Esophagus muscularis mucosa (tissue), 4 donors: ENCODE data around the gene ETDC. TPM values are rescaled to one million over a fixed set of nuclear protein-coding genes. Genes with fewer than 3 reads are reported as not detected.
A peak's percentile ranks its signal among the peaks of the same experiment; 100 is the strongest.

ENCODE experiments used
- DNase-seq: peaks from one replicate; pipeline ENCODE4 v3.0.0-alpha.2; 2017; ENCODE audit errors: extremely low spot score
- H3K27ac ChIP-seq, 4 donors: fragments of 200-600 bp; sonication (generic); replicated peaks in 1 of 4; 1 replicate in 3 of 4; 2 replicates in 1 of 4; pipeline ENCODE4 v1.5.1; 2016 to 2019; ENCODE audit warnings: mild to moderate bottlenecking in 1 of 4
- H3K27me3 ChIP-seq, 4 donors: fragments of 200-600 bp; sonication (generic); one replicate each; pipeline versions ENCODE4 v1.5.1 to v1.6.0; 2016 to 2019
- H3K36me3 ChIP-seq, 4 donors: fragments of 200-600 bp; sonication (generic); one replicate each; pipeline ENCODE4 v1.5.1; 2016 to 2019
- H3K4me1 ChIP-seq, 4 donors: fragments of 200-600 bp; sonication (generic); one replicate each; pipeline ENCODE4 v1.5.1; 2016 to 2019
- H3K4me3 ChIP-seq, 4 donors: fragments of 200-600 bp; sonication (generic); 1 replicate in 2 of 4; 2 replicates in 2 of 4; pipeline ENCODE4 v1.5.1; 2016 to 2019; ENCODE audit warnings: mild to moderate bottlenecking in 4 of 4, moderate library complexity in 1 of 4
- H3K9me3 ChIP-seq, 4 donors: fragments of 200-600 bp; sonication (generic); 1 replicate in 3 of 4; 2 replicates in 1 of 4; pipeline ENCODE4 v1.5.1; 2016 to 2019
- CTCF ChIP-seq, 3 experiments: fragments of 200-600 bp in 2 of 3; fragments of 450-650 bp in 1 of 3; sonication (generic) in 2 of 3; IDR thresholded peaks; one replicate each; pipeline ENCODE4 v1.5.1; 2017 to 2019; ENCODE audit warnings: antibody characterized with exemption in 3 of 3, mild to moderate bottlenecking in 2 of 3, moderate library complexity in 1 of 3
- EP300 ChIP-seq: sonication (generic); formaldehyde crosslinking; IDR thresholded peaks from one replicate; pipeline ENCODE4 v1.6.1; 2017; ENCODE audit warnings: antibody characterized with exemption
- POLR2A ChIP-seq: fragments of 450-650 bp; IDR thresholded peaks from one replicate; pipeline ENCODE4 v1.6.1; 2017; ENCODE audit warnings: antibody characterized with exemption, moderate library complexity, mild to moderate bottlenecking, low read depth
- POLR2AphosphoS5 ChIP-seq, 2 donors: sonication (generic); formaldehyde crosslinking; IDR thresholded peaks; one replicate each; pipeline ENCODE4 v1.6.1; 2017; ENCODE audit warnings: antibody characterized with exemption in 2 of 2
- WGBS: methylation state at CpG from one replicate; pipeline ENCODE4 v1.1.5; 2018; 5-methylcytosine and 5-hydroxymethylcytosine counted together
- intact Hi-C: fragments of 100-400 bp; cut with DNase I; formaldehyde crosslinking; loops from one replicate; pipeline ENCODE4 v1.15.1; 2023
- total RNA-seq, 4 donors: library from RNA; depleted of rRNA; stranded (reverse); fragments of >200 nt; gene quantifications; one replicate each; pipeline versions ENCODE4 v1.1.0 to v1.2.1, GENCODE V29; 2016

ETDC gene
- total RNA-seq, 4 donors from 2014 or later: not detected

GRCh38 chrX:135327299-135327698 is 18.0 kb downstream of the ETDC start:
- no peak overlapping the region for H3K27ac ChIP-seq
- H3K9me3 ChIP-seq: no peaks in the 10 kb centered on the region
- H3K4me3 ChIP-seq: no peak overlapping the region
- DNase-seq: no peak
- TF ChIP-seq CTCF (IDR thresholded peaks at IDR 0.05): no peak
- no peak for TF ChIP-seq POLR2AphosphoS5 (IDR thresholded peaks at IDR 0.05)
- no peak for TF ChIP-seq POLR2A
- no peak for TF ChIP-seq EP300
- no peaks in the 10 kb centered on the region for H3K36me3 ChIP-seq
- H3K4me1 ChIP-seq: peaks cover 0 to 8% (median 3%) of the 10 kb centered on the region in 4 donors
- intact Hi-C loops: no loop called here
- H3K27me3 ChIP-seq: peaks cover 0 to 5% (median 0%) of the 10 kb centered on the region in 4 donors

GRCh38 chrX:135328421-135329005 is 19.2 kb downstream of the ETDC start:
- TF ChIP-seq EP300 (no peak), POLR2A (no peak), CTCF (IDR thresholded peaks at IDR 0.05) (no peak), POLR2AphosphoS5 (IDR thresholded peaks at IDR 0.05) (no peak)
- no peak for DNase-seq
- H3K27me3 ChIP-seq: peaks cover 0 to 5% (median 0%) of the 10 kb centered on the region in 4 donors
- intact Hi-C loops: no loop called here
- H3K36me3 ChIP-seq: no peaks in the 10 kb centered on the region
- WGBS: 72% methylated on average over 3 of the region's 3 CpGs
- peaks cover 0 to 8% (median 3%) of the 10 kb centered on the region in 4 donors for H3K4me1 ChIP-seq
- H3K4me3 ChIP-seq: no peak overlapping the region
- H3K9me3 ChIP-seq: no peaks in the 10 kb centered on the region
- H3K27ac ChIP-seq: no peak overlapping the region

GRCh38 chrX:135330706-135331105 is 21.4 kb downstream of the ETDC start:
- intact Hi-C loops: no loop called here
- Histone ChIP-seq H3K4me3 (no peak overlapping the region), H3K36me3 (no peaks in the 10 kb centered on the region), H3K27me3 (peaks cover 0 to 5% (median 0%) of the 10 kb centered on the region in 4 donors), H3K27ac (no peak overlapping the region), H3K4me1 (peaks cover 0 to 8% (median 3%) of the 10 kb centered on the region in 4 donors), H3K9me3 (no peaks in the 10 kb centered on the region)
- 24% methylated on average over 1 of the region's 1 CpG for WGBS
- TF ChIP-seq EP300 (no peak), POLR2AphosphoS5 (IDR thresholded peaks at IDR 0.05) (no peak), POLR2A (no peak), CTCF (IDR thresholded peaks at IDR 0.05) (no peak)
- no peak for DNase-seq

GRCh38 chrX:135331525-135331924 is 22.2 kb downstream of the ETDC start:
- no peak for DNase-seq
- intact Hi-C loops: no loop called here
- WGBS: 42% methylated on average over 2 of the region's 2 CpGs
- no peak overlapping the region for H3K4me3 ChIP-seq
- H3K4me1 ChIP-seq: peaks cover 0 to 8% (median 3%) of the 10 kb centered on the region in 4 donors
- no peak for TF ChIP-seq POLR2AphosphoS5 (IDR thresholded peaks at IDR 0.05)
- no peak for TF ChIP-seq CTCF (IDR thresholded peaks at IDR 0.05)
- no peak for TF ChIP-seq POLR2A
- no peak for TF ChIP-seq EP300
- H3K36me3 ChIP-seq: no peaks in the 10 kb centered on the region
- no peak overlapping the region for H3K27ac ChIP-seq
- H3K9me3 ChIP-seq: no peaks in the 10 kb centered on the region
- peaks cover 0 to 5% (median 0%) of the 10 kb centered on the region in 4 donors for H3K27me3 ChIP-seq

GRCh38 chrX:135340831-135341230 is 31.6 kb downstream of the ETDC start:
- intact Hi-C loops: no loop called here
- Histone ChIP-seq H3K36me3 (no peaks in the 10 kb centered on the region), H3K27me3 (no peaks in the 10 kb centered on the region), H3K4me1 (peaks cover 27 to 48% (median 46%) of the 10 kb centered on the region in 4 donors), H3K9me3 (no peaks in the 10 kb centered on the region), H3K4me3 (peak overlapping the region; percentile 69 to 76 (median 71)), H3K27ac (no peak overlapping the region)
- 71% methylated on average over 2 of the region's 2 CpGs for WGBS
- no peak for TF ChIP-seq EP300
- TF ChIP-seq POLR2A: no peak
- no peak for TF ChIP-seq POLR2AphosphoS5 (IDR thresholded peaks at IDR 0.05)
- TF ChIP-seq CTCF (IDR thresholded peaks at IDR 0.05): no peak
- no peak for DNase-seq
